Gastrocnemius medialis (tissue), 4 donors: Measurements from ENCODE around the gene TENM3. TPM values are rescaled to one million over a fixed set of nuclear protein-coding genes. Genes with fewer than 3 reads are reported as not detected.

ENCODE experiments used
- ATAC-seq, 2 donors: fragments of 150-250 bp; one replicate each; pipeline ENCODE4 v1.9.1; 2016
- DNase-seq, 2 donors: peaks; one replicate each; pipeline ENCODE4 v3.0.0-alpha.2; 2019
- H3K27ac ChIP-seq, 4 donors: fragments of 200-600 bp; sonication (generic); 1 replicate in 1 of 4; 2 replicates in 3 of 4; pipeline ENCODE4 v1.5.1; 2016 to 2018; ENCODE audit warnings: mild to moderate bottlenecking in 2 of 4, moderate library complexity in 1 of 4
- H3K27me3 ChIP-seq, 3 donors: fragments of 200-600 bp; sonication (generic) in 2 of 3; 1 replicate in 1 of 3; 2 replicates in 2 of 3; pipeline versions ENCODE4 v1.5.1 to v1.6.0; 2016 to 2019; ENCODE audit warnings: mild to moderate bottlenecking in 1 of 3, moderate library complexity in 1 of 3
- H3K36me3 ChIP-seq, 2 donors: fragments of 200-600 bp; sonication (generic) in 1 of 2; one replicate each; pipeline ENCODE4 v1.5.1; 2017 to 2018
- H3K4me1 ChIP-seq, 2 donors: fragments of 200-600 bp; sonication (generic) in 1 of 2; one replicate each; pipeline ENCODE4 v1.5.1; 2016 to 2017; ENCODE audit warnings: mild to moderate bottlenecking in 2 of 2
- H3K4me3 ChIP-seq, 4 donors: fragments of 200-600 bp; sonication (generic) in 3 of 4; 1 replicate in 1 of 4; 2 replicates in 3 of 4; pipeline ENCODE4 v1.5.1; 2016 to 2019; ENCODE audit warnings: mild to moderate bottlenecking in 2 of 4
- H3K9me3 ChIP-seq, 3 donors: fragments of 200-600 bp; sonication (generic) in 2 of 3; 1 replicate in 1 of 3; 2 replicates in 2 of 3; pipeline ENCODE4 v1.5.1; 2016 to 2019
- CTCF ChIP-seq, 5 experiments: fragments of 450-650 bp in 3 of 5; fragments of 200-600 bp in 2 of 5; sonication (generic) in 2 of 5; IDR thresholded peaks in 4 of 5; conservative IDR thresholded peaks in 1 of 5; 1 replicate in 4 of 5; 2 replicates in 1 of 5; pipeline ENCODE4 v1.5.1; 2016 to 2019; ENCODE audit warnings: antibody characterized with exemption in 5 of 5, mild to moderate bottlenecking in 3 of 5, moderate library complexity in 3 of 5
- POLR2A ChIP-seq, 2 donors: fragments of 450-650 bp; IDR thresholded peaks; one replicate each; pipeline ENCODE4 v1.6.1; 2017; ENCODE audit warnings: antibody characterized with exemption in 2 of 2, mild to moderate bottlenecking in 2 of 2, moderate library complexity in 2 of 2
- in situ Hi-C, 4 donors: fragments of 200-750 bp; cut with MboI; loops; one replicate each; pipeline versions ENCODE4 v1.15.0 to v1.8.0; 2017; ENCODE audit warnings: low sequenced_read_pairs in 4 of 4
- intact Hi-C: fragments of 100-400 bp; cut with DNase I; formaldehyde crosslinking; loops from one replicate; pipeline ENCODE4 v1.15.1; 2023; ENCODE audit warnings: low total_unique reads
- total RNA-seq, 4 donors: library from RNA; depleted of rRNA; stranded (reverse); fragments of >200 nt; gene quantifications; one replicate each; pipeline versions ENCODE4 v1.1.0 to v1.2.3, GENCODE V29; 2016

Gene TENM3
- total RNA-seq, 4 donors from 2014 or later: 8.3 to 16.2 (median 12.3) TPM

GRCh38 chr4:182435401-182435800, 192.2 kb downstream of the TENM3 start:
- H3K36me3 ChIP-seq: no peaks in the 10 kb centered on the region
- H3K27me3 ChIP-seq: no peaks in the 10 kb centered on the region
- DNase-seq (no peak), ATAC-seq (no peak)
- TF ChIP-seq CTCF (IDR thresholded peaks at IDR 0.05 in 4 of 5, conservative IDR thresholded peaks at IDR 0.05 in 1 of 5) (no peak), POLR2A (IDR thresholded peaks at IDR 0.05) (no peak)
- H3K9me3 ChIP-seq: no peaks in the 10 kb centered on the region
- H3K4me3 ChIP-seq: no peak overlapping the region
- peaks cover 0 to 4% of the 10 kb centered on the region in 2 donors for H3K4me1 ChIP-seq
- in situ Hi-C loops: no loop called here
- intact Hi-C loops: no loop called here
- no peak overlapping the region for H3K27ac ChIP-seq

- intact Hi-C loops: loop anchor here (10.0 kb wide), 1 partner anchor 228 kb away; no protein-coding TSS in a partner anchor
- in situ Hi-C loops: no loop called here
- no peak for DNase-seq
- no peaks in the 10 kb centered on the region for H3K36me3 ChIP-seq
- H3K9me3 ChIP-seq: no peaks in the 10 kb centered on the region
- no peak overlapping the region for H3K27ac ChIP-seq
- H3K27me3 ChIP-seq: no peaks in the 10 kb centered on the region
- no peak overlapping the region for H3K4me3 ChIP-seq
- no peak for ATAC-seq
- H3K4me1 ChIP-seq: no peaks in the 10 kb centered on the region
- TF ChIP-seq POLR2A (IDR thresholded peaks at IDR 0.05) (no peak), CTCF (IDR thresholded peaks at IDR 0.05 in 4 of 5, conservative IDR thresholded peaks at IDR 0.05 in 1 of 5) (no peak)
These were observed 199.9 kb downstream of the TENM3 start for GRCh38 chr4:182443070-182443469.

- DNase-seq: no peak
- TF ChIP-seq CTCF (IDR thresholded peaks at IDR 0.05 in 4 of 5, conservative IDR thresholded peaks at IDR 0.05 in 1 of 5) (no peak), POLR2A (IDR thresholded peaks at IDR 0.05) (no peak)
- peak; percentile 16 to 39 for ATAC-seq
- H3K36me3 ChIP-seq: no peaks in the 10 kb centered on the region
- intact Hi-C loops: loop anchor here (10.0 kb wide), 1 partner anchor 233 kb away; no protein-coding TSS in a partner anchor
- peak overlapping the region; percentile 79 to 86 (median 83) for H3K27ac ChIP-seq
- H3K4me3 ChIP-seq: peak overlapping the region; percentile 75 to 83 (median 79)
- H3K27me3 ChIP-seq: no peaks in the 10 kb centered on the region
- peaks cover 12 to 24% of the 10 kb centered on the region in 2 donors for H3K4me1 ChIP-seq
- in situ Hi-C loops: no loop called here
- no peaks in the 10 kb centered on the region for H3K9me3 ChIP-seq
These were observed 204.6 kb downstream of the TENM3 start for GRCh38 chr4:182447767-182448280.

GRCh38 chr4:182448281-182449151, 205.3 kb downstream of the TENM3 start:
- Histone ChIP-seq H3K9me3 (no peaks in the 10 kb centered on the region), H3K27ac (peak overlapping the region; percentile 79 to 86 (median 83)), H3K4me1 (peaks cover 12 to 24% of the 10 kb centered on the region in 2 donors), H3K27me3 (no peaks in the 10 kb centered on the region), H3K4me3 (peak overlapping the region; percentile 75 to 83 (median 79)), H3K36me3 (no peaks in the 10 kb centered on the region)
- in situ Hi-C loops (no loop called here), intact Hi-C loops (loop anchor here (10.0 kb wide), 1 partner anchor 234 kb away; no protein-coding TSS in a partner anchor)
- ATAC-seq (peak; percentile 92 to 93), DNase-seq (peak; percentile 89 to 95)
- TF ChIP-seq CTCF (IDR thresholded peaks at IDR 0.05 in 4 of 5, conservative IDR thresholded peaks at IDR 0.05 in 1 of 5): no peak
- TF ChIP-seq POLR2A (IDR thresholded peaks at IDR 0.05): peak; percentile 64 to 69
